Measurements from ENCODE around the gene TOR3A. TPM values are rescaled to one million over a fixed set of nuclear protein-coding genes. Genes with fewer than 3 reads are reported as not detected.

The TOR3A gene
- total and polyA plus RNA-seq, 2 donors (not counting 1 experiment from before 2014, with no cell fraction given), result 49.9 to 65.6 TPM

GRCh38 chr1:179080866-179081686, 794 bp upstream of the TOR3A start:
- intact Hi-C loops (cut with micrococcal nuclease), result loop anchor here (1.0 to 5.0 kb wide), 8 partner anchors 46 to 801 kb away; partner anchors contain the start of genes ABL2, RALGPS2, SOAT1 and TOR1AIP1

More at GRCh38 chr1:179080866-179081686, 794 bp upstream of the TOR3A start:
- DNase-seq (peak; percentile 93), ATAC-seq (ENCODE audit: low read depth) (peak; percentile 28)
- CTCF ChIA-PET, result interaction anchor here (0.6 to 11.5 kb wide), 11 partner anchors 24 to 730 kb away, joined by 3 to 183 read pairs (median 12); partner anchors contain the start of genes AXDND1 and SOAT1
- Histone ChIP-seq H3K9ac (ENCODE audit: low read length) (peak overlapping the region; percentile 92), H3K36me3 (replicated peaks in 1 of 2; ENCODE audit: control extremely low read depth in 1 of 2, control insufficient read depth in 1 of 2, extremely low read depth in 1 of 2, insufficient read depth in 2 of 2, low read length in 1 of 2) (peaks cover 1 to 12% of the 10 kb centered on the region in 2 experiments), H2AFZ (ENCODE audit: insufficient read depth, low read depth, low read length, poor library complexity, severe bottlenecking) (peak overlapping the region; percentile 59), H3K4me3 (ENCODE audit: control extremely low read depth in 1 of 5, extremely low read depth in 1 of 5, insufficient read depth in 1 of 5, low read depth in 2 of 5, low read length in 4 of 5) (peak overlapping the region; percentile 72 to 95 (median 87)), H3K27ac (ENCODE audit: low read length in 2 of 2) (peak overlapping the region; percentile 94 to 95), H3K9me3 (ENCODE audit: control extremely low read depth in 1 of 3, control insufficient read depth in 2 of 3, insufficient read depth in 1 of 3, low read length in 2 of 3) (no peaks in the 10 kb centered on the region), H3K4me2 (replicated peaks; ENCODE audit: low read depth, low read length, poor library complexity, severe bottlenecking) (peak overlapping the region; percentile 96), H3K4me1 (ENCODE audit: control insufficient read depth in 2 of 2, insufficient read depth in 2 of 2, low read length in 2 of 2) (peaks cover 24 to 36% of the 10 kb centered on the region in 2 donors), H3K79me2 (ENCODE audit: control insufficient read depth, insufficient read depth, low read length) (peaks cover 38% of the 10 kb centered on the region), H4K20me1 (ENCODE audit: control insufficient read depth, insufficient read depth, low read length, poor library complexity, severe bottlenecking) (peaks cover 21% of the 10 kb centered on the region), H3K27me3 (replicated peaks in 1 of 4; ENCODE audit: control extremely low read depth in 1 of 4, control insufficient read depth in 3 of 4, insufficient read depth in 4 of 4, low read length in 3 of 4) (no peaks in the 10 kb centered on the region)
- POLR2A ChIA-PET, result interaction anchor here (1.3 to 2.9 kb wide), 3 partner anchors 54 to 285 kb away, joined by 7 to 10 read pairs (median 7); partner anchors contain the start of genes AXDND1 and SOAT1
- H3K4me1 Mint-ChIP-seq, result peaks cover 45% of the 10 kb centered on the region
- H3K27me3 Mint-ChIP-seq, result no peaks in the 10 kb centered on the region
- H3K4me3 Mint-ChIP-seq, result peak overlapping the region; percentile 98
- TF ChIP-seq CTCF (IDR thresholded peaks at IDR 0.05), result no peak
- TF ChIP-seq EZH2 (IDR thresholded peaks at IDR 0.05; ENCODE audit: borderline replicate concordance, insufficient read depth, low read depth, low read length, poor library complexity, severe bottlenecking), result no peak
- H3K27ac Mint-ChIP-seq, result peak overlapping the region; percentile 97
- no peaks in the 10 kb centered on the region for H3K9me3 Mint-ChIP-seq (ENCODE audit: insufficient read depth)
- 33% methylated on average over 15 of the region's 18 CpGs for WGBS (ENCODE audit: insufficient coverage)

All from B cell (primary cell).